PC-3 (cell line): ENCODE results near the gene ZNF143. TPM values are rescaled to one million over a fixed set of nuclear protein-coding genes. Genes with fewer than 3 reads are reported as not detected.

Source experiments
- ATAC-seq: fragments of 200-7000 bp; cut with Tn5 transposase; 2 replicates; pipeline ENCODE4 v1.9.1; 2020; ENCODE audit warnings: mild to moderate bottlenecking, moderate library complexity
- BruUV-seq: library from RNA; stranded (reverse); fragments of 400-500 nt; replicated peaks from 2 replicates; lab custom pipeline; 2021; lab: Mats Ljungman, UMichigan
- CTCF ChIA-PET: fragments of 300-600 bp; sonication (Branson Sonifier 250); formaldehyde crosslinking; loops from one replicate; lab custom pipeline; 2022; ENCODE audit warnings: antibody characterized with exemption; lab: Charles Lee
- POLR2A ChIA-PET: fragments of 300-600 bp; sonication (Branson Sonifier 250); formaldehyde crosslinking; loops from one replicate; lab custom pipeline; 2022; ENCODE audit warnings: antibody characterized with exemption; ENCODE audit not compliant: unreplicated experiment; lab: Charles Lee
- DNase-seq: peaks from one replicate; pipeline ENCODE4 v3.0.0-alpha.2; 2015
- H2AFZ ChIP-seq: fragments of 300-600 bp; sonication (generic); 2 replicates; pipeline ENCODE4 v1.6.0; 2016; ENCODE audit warnings: antibody characterized with exemption, low read length
- H3F3A ChIP-seq: fragments of 300-600 bp; sonication (generic); one replicate; pipeline ENCODE4 v1.6.0; 2017; ENCODE audit warnings: antibody characterized with exemption, low read length, control low read depth, mild to moderate bottlenecking; ENCODE audit not compliant: unreplicated experiment
- H3K27ac ChIP-seq: fragments of 300-600 bp; sonication (generic); 2 replicates; pipeline ENCODE4 v1.5.1; 2016; ENCODE audit warnings: mild to moderate bottlenecking, low read length
- H3K27me3 ChIP-seq: fragments of 300-600 bp; sonication (generic); 2 replicates; pipeline ENCODE4 v1.6.1; 2016; ENCODE audit warnings: low read length, mixed read lengths
- H3K36me3 ChIP-seq: fragments of 300-600 bp; sonication (generic); 2 replicates; pipeline ENCODE4 v1.6.1; 2016; ENCODE audit warnings: low read depth, mixed run types, low read length, mixed read lengths
- H3K4me1 ChIP-seq: fragments of 300-600 bp; sonication (generic); 2 replicates; pipeline ENCODE4 v1.5.1; 2016; ENCODE audit warnings: low read length; ENCODE audit not compliant: insufficient read depth
- H3K4me2 ChIP-seq: fragments of 300-600 bp; sonication (generic); 2 replicates; pipeline ENCODE4 v1.6.0; 2016; ENCODE audit warnings: low read length
- H3K4me3 ChIP-seq: fragments of 300-600 bp; sonication (generic); 2 replicates; pipeline ENCODE4 v1.5.1; 2016; ENCODE audit warnings: mild to moderate bottlenecking, low read length, mixed read lengths
- H3K79me2 ChIP-seq: fragments of 300-600 bp; sonication (generic); 2 replicates; pipeline ENCODE4 v1.6.1; 2017; ENCODE audit warnings: low read length, mixed read lengths
- H3K9ac ChIP-seq: fragments of 300-600 bp; sonication (generic); 2 replicates; pipeline ENCODE4 v1.6.0; 2016; ENCODE audit warnings: mild to moderate bottlenecking, low read length
- H3K9me2 ChIP-seq: fragments of 300-600 bp; sonication (generic); replicated peaks from 2 replicates; pipeline ENCODE4 v1.6.1; 2016; ENCODE audit warnings: mixed run types, low read length, mixed read lengths
- H3K9me3 ChIP-seq: fragments of 300-600 bp; sonication (generic); 2 replicates; pipeline ENCODE4 v1.6.1; 2016; ENCODE audit warnings: low read length, mixed read lengths
- H4K20me1 ChIP-seq: fragments of 300-600 bp; sonication (generic); 2 replicates; pipeline ENCODE4 v1.6.1; 2016; ENCODE audit warnings: low read length, mixed read lengths
- EZH2 ChIP-seq: fragments of 300-600 bp; sonication (generic); IDR thresholded peaks from one replicate; pipeline ENCODE4 v1.6.1; 2017; ENCODE audit warnings: antibody characterized with exemption, mild to moderate bottlenecking, low read length; ENCODE audit not compliant: unreplicated experiment
- EZH2phosphoT487 ChIP-seq: fragments of 300-600 bp; sonication (generic); IDR thresholded peaks from 2 replicates; pipeline ENCODE4 v1.6.1; 2018; ENCODE audit warnings: mild to moderate bottlenecking, antibody characterized with exemption, low read length, borderline replicate concordance
- intact Hi-C: fragments of 100-400 bp; cut with micrococcal nuclease; formaldehyde crosslinking; loops from 2 replicates; pipeline ENCODE4 v1.9.0; 2023
- total RNA-seq: library from RNA; depleted of rRNA; stranded (reverse); fragments of >200 nt; gene quantifications from 2 replicates; pipeline ENCODE4 v1.2.3, GENCODE V29; 2014
- TF ChIP-seq, protein P1 (sequence below): fragments of 300-600 bp; sonication (generic); conservative IDR thresholded peaks from 2 replicates; pipeline ENCODE4 v1.5.1; 2017; ENCODE audit warnings: antibody characterized with exemption, low read depth, mild to moderate bottlenecking, low read length

The ZNF143 gene
- total RNA-seq, 1 experiment from 2014 or later = 33.9 TPM

DNA sequence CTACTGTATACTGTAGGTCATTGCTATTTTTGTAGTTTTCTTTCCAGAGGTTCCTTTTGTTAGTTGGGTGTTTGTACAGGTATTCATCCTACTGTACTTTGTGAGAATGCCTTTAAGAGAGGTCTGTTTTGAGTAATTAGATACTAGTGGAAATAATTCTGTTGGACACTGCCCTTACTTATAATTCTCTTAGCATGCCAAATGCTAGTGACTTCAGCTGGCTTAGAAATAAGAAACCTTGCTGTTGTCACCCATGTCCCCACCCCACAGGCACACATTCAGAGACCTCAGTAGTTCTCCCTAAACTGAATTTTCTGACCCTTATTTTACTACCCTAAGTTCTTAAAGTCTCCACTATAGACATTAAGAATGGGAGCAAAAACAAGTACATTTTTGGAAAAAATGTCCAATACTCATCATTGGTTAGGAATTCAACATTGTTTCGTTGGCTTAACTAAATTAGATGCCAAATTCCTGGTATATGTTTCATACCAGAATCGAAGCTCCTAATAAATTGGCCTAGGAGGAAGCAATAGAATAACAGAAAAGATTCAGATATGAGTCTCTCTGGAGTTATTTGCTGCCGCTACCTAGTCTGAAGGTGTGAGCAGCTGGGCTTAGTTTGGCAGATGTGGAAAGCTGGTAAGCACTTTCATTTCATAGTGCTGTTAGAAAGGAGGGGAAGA is 28.4 kb downstream of the ZNF143 start:
- Histone ChIP-seq H3K79me2 (no peaks in the 10 kb centered on the region), H3K27me3 (no peaks in the 10 kb centered on the region), H3K9me3 (no peaks in the 10 kb centered on the region), H3K4me3 (no peak overlapping the region), H3K36me3 (0 out of 2 replicates have a peak, but pooled peaks cover 5% of the 10 kb centered on the region), H3K4me1 (0 out of 2 replicates have a peak, but pooled peaks cover 9% of the 10 kb centered on the region), H3F3A (no peaks in the 10 kb centered on the region), H3K4me2 (peak overlapping the region; percentile 39; the same call in 1 of the 2 replicates), H3K9ac (no peak overlapping the region), H2AFZ (no peak overlapping the region), H3K27ac (no peak overlapping the region), H4K20me1 (no peaks in the 10 kb centered on the region), H3K9me2 (no peaks in the 10 kb centered on the region)
- POLR2A ChIA-PET = no interaction called here
- intact Hi-C loops = no loop called here
- peak; percentile 36 for DNase-seq
- TF ChIP-seq EZH2 (no peak), EZH2phosphoT487 (no peak)
- TF ChIP-seq, protein P1, sequence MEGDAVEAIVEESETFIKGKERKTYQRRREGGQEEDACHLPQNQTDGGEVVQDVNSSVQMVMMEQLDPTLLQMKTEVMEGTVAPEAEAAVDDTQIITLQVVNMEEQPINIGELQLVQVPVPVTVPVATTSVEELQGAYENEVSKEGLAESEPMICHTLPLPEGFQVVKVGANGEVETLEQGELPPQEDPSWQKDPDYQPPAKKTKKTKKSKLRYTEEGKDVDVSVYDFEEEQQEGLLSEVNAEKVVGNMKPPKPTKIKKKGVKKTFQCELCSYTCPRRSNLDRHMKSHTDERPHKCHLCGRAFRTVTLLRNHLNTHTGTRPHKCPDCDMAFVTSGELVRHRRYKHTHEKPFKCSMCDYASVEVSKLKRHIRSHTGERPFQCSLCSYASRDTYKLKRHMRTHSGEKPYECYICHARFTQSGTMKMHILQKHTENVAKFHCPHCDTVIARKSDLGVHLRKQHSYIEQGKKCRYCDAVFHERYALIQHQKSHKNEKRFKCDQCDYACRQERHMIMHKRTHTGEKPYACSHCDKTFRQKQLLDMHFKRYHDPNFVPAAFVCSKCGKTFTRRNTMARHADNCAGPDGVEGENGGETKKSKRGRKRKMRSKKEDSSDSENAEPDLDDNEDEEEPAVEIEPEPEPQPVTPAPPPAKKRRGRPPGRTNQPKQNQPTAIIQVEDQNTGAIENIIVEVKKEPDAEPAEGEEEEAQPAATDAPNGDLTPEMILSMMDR = no peak
- CTCF ChIA-PET = interaction anchor here (1.0 kb wide), 1 partner anchor 17 kb away, joined by 7 read pairs; no protein-coding TSS in a partner anchor
- peak; percentile 42 for ATAC-seq
- BruUV-seq = no TSS peak

DNA sequence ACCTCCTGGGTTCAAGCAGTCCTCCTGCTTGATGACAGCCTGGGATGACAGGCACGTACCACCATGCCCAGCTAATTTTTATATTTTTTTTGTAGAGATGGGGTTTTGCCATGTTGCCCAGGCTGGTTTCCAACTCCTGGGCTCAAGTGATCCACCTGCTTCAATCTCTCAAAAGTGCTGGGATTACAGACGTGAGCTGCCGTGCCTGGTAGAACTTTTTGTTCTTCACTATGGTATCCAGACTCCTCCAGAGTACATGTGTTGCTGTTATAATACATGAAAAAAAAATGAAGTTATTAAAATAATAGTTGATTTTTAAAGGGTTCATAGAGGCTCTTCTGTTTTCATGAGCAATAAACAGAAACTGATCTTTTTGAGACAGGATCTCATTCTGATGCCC is 29.6 kb downstream of the ZNF143 start:
- Histone ChIP-seq H3K9ac (no peak overlapping the region), H3K27ac (no peak overlapping the region), H3F3A (no peaks in the 10 kb centered on the region), H3K36me3 (0 out of 2 replicates have a peak, but pooled peaks cover 5% of the 10 kb centered on the region), H3K4me1 (0 out of 2 replicates have a peak, but pooled peaks cover 9% of the 10 kb centered on the region), H3K4me3 (no peak overlapping the region), H3K9me2 (no peaks in the 10 kb centered on the region), H4K20me1 (no peaks in the 10 kb centered on the region), H3K27me3 (no peaks in the 10 kb centered on the region), H3K4me2 (no peak overlapping the region), H3K79me2 (no peaks in the 10 kb centered on the region), H3K9me3 (no peaks in the 10 kb centered on the region), H2AFZ (no peak overlapping the region)
- ChIA-PET CTCF (interaction anchor here (0.6 kb wide), 1 partner anchor 1837 kb away, joined by 5 read pairs; no protein-coding TSS in a partner anchor), POLR2A (interaction anchor here (0.6 kb wide), 1 partner anchor 159 kb away, joined by 3 read pairs; no protein-coding TSS in a partner anchor)
- intact Hi-C loops = no loop called here
- DNase-seq (no peak), ATAC-seq (no peak)
- TF ChIP-seq EZH2 (no peak), EZH2phosphoT487 (no peak)
- TF ChIP-seq, protein P1 = no peak
- no TSS peak for BruUV-seq

DNA sequence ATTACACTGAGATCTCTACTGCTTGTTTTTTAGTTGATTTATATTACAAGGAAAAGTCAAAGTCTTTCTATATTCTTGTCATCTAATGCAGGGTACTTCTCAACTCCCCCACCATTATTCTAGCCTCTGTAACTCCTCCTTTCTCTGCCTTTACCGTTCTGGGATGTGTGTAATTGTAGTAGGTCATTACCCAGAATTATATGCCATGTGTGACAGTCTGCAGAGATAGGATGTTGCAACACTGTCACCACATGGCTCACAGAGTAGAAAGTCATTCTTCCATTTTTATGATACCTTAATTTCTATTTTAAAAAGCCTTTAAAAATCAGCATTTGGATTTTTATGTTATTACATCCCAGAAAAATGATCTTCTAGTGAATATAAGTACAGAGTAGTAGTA is 32.7 kb downstream of the ZNF143 start:
- Histone ChIP-seq H3K79me2 (no peaks in the 10 kb centered on the region), H3F3A (no peaks in the 10 kb centered on the region), H3K27me3 (no peaks in the 10 kb centered on the region), H3K9ac (no peak overlapping the region), H3K4me1 (0 out of 2 replicates have a peak, but pooled peaks cover 9% of the 10 kb centered on the region), H3K4me2 (no peak overlapping the region), H3K36me3 (peaks cover 8% of the 10 kb centered on the region; the same call in 1 of the 2 replicates), H3K9me2 (no peaks in the 10 kb centered on the region), H2AFZ (no peak overlapping the region), H3K27ac (no peak overlapping the region), H3K9me3 (no peaks in the 10 kb centered on the region), H3K4me3 (no peak overlapping the region), H4K20me1 (no peaks in the 10 kb centered on the region)
- intact Hi-C loops = no loop called here
- DNase-seq = no peak
- POLR2A ChIA-PET = no interaction called here
- CTCF ChIA-PET = interaction anchor here (0.6 to 0.7 kb wide), 2 partner anchors 13 to 479 kb away, joined by 3 to 4 read pairs; no protein-coding TSS in a partner anchor
- ATAC-seq = no peak
- no peak for TF ChIP-seq EZH2
- no peak for TF ChIP-seq EZH2phosphoT487
- TF ChIP-seq, protein P1 = no peak
- no TSS peak for BruUV-seq
